ENCODE data around the gene FNBP1.

The FNBP1 gene

DNA sequence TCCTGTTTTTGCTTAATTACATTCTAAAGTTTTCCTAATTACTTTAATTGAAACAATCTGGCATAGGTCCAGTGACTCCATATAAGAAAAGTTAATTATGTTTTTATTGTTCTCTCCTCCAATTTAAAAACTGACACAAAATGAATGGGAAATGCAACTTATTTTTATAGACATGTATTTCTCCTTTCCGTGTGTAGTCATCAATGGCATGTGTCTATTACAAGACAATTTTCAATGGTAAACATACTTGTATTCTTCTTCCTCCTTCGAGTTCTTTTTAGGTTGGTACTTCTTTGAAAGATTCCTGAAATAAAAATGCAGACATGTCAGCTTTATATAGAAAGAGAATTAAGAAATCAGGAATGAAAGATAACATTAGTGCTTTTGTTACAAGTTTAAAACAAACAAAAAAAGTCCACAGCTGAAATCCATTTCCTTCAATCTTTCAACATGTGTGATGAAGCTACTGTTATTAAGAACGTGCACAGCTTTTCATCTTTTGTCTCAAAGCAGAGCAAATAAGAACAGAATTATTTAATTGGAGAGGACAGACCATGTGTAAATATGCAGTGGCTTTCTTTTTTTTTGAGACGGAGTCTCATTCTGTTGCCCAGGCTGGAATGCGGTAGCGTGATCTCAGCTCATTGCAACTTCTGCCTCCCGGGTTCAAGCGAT is 63.8 kb downstream of the FNBP1 start:
- TF ChIP-seq, protein P1, sequence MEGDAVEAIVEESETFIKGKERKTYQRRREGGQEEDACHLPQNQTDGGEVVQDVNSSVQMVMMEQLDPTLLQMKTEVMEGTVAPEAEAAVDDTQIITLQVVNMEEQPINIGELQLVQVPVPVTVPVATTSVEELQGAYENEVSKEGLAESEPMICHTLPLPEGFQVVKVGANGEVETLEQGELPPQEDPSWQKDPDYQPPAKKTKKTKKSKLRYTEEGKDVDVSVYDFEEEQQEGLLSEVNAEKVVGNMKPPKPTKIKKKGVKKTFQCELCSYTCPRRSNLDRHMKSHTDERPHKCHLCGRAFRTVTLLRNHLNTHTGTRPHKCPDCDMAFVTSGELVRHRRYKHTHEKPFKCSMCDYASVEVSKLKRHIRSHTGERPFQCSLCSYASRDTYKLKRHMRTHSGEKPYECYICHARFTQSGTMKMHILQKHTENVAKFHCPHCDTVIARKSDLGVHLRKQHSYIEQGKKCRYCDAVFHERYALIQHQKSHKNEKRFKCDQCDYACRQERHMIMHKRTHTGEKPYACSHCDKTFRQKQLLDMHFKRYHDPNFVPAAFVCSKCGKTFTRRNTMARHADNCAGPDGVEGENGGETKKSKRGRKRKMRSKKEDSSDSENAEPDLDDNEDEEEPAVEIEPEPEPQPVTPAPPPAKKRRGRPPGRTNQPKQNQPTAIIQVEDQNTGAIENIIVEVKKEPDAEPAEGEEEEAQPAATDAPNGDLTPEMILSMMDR (IDR thresholded peaks at IDR 0.05; ENCODE audit: low read depth, low read length, missing control alignments) = no peak
- in situ Hi-C loops (cut with HindIII; ENCODE audit: low sequenced_read_pairs) = loop anchor here (5.0 kb wide), 1 partner anchor 43 kb away; no protein-coding TSS in a partner anchor
- DNase-seq (ENCODE audit: low read depth) = no peak

GRCh38 chr9:129972816-129973215 is 70.2 kb downstream of the FNBP1 start:
- in situ Hi-C loops (cut with HindIII; ENCODE audit: low sequenced_read_pairs) = no loop called here
- TF ChIP-seq, protein P1 (IDR thresholded peaks at IDR 0.05; ENCODE audit: low read depth, low read length, missing control alignments) = no peak
- no peak overlapping the region for H3K4me3 ChIP-seq (ENCODE audit: low read depth, low read length)
- no peak for DNase-seq (ENCODE audit: low read depth)

More for the DNA sequence above, 63.8 kb downstream of the FNBP1 start:
- no peak overlapping the region for H3K4me3 ChIP-seq (ENCODE audit: low read depth, low read length)

- H3K4me3 ChIP-seq (ENCODE audit: low read depth, low read length) = no peak overlapping the region
- TF ChIP-seq, protein P1 (IDR thresholded peaks at IDR 0.05; ENCODE audit: low read depth, low read length, missing control alignments) = no peak
- DNase-seq (ENCODE audit: low read depth) = peak; percentile 92
- in situ Hi-C loops (cut with HindIII; ENCODE audit: low sequenced_read_pairs) = no loop called here
Measured at GRCh38 chr9:129968690-129969485, 74.1 kb downstream of the FNBP1 start.

GRCh38 chr9:129964901-129965734 is 77.9 kb downstream of the FNBP1 start:
- no peak overlapping the region for H3K4me3 ChIP-seq (ENCODE audit: low read depth, low read length)
- TF ChIP-seq, protein P1 (IDR thresholded peaks at IDR 0.05; ENCODE audit: low read depth, low read length, missing control alignments) = no peak
- DNase-seq (ENCODE audit: low read depth) = peak; percentile 64
- in situ Hi-C loops (cut with HindIII; ENCODE audit: low sequenced_read_pairs) = no loop called here

DNA sequence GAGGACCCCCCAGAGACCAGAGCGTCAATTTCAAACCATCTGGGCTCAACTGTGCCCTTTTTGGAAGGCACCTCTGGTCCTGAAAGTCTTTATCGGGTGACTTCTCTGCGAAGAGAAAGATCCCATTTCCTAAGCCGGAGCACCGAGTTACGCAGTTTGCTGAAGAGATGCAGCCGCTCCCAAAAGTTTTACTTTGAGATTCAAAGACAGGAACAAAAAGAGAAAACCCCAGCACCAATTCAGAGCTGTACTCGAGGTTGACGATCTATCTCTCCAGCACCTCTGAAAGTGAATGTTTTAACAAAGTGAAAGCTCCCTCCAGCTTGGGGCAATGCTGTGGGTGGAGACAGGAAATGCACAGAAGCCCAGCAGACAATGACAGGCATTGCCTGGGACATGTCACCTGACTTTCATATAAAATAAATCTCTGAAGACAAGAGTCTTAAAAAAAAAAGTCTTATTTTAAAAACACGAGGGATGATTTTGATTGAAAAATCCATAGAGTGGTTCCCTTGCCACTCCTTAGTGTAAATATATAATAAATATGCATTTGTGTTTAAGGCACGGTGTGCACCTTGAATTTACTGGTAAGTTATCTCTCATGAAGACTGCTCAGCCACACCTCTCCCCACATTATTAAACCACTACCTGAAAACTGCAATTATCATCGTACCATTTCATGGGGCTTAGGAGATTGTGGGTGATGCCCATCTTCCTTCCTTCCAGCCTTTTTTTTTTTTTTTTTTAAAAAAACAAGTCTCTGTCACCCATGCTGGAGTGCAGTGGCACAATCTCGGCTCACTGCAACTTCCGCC is 79.9 kb downstream of the FNBP1 start:
- no peak overlapping the region for H3K4me3 ChIP-seq (ENCODE audit: low read depth, low read length)
- in situ Hi-C loops (cut with HindIII; ENCODE audit: low sequenced_read_pairs) = no loop called here
- TF ChIP-seq, protein P1 (IDR thresholded peaks at IDR 0.05; ENCODE audit: low read depth, low read length, missing control alignments) = no peak
- DNase-seq (ENCODE audit: low read depth) = no peak
